ENCODE results near the gene CALHM2.

DNA sequence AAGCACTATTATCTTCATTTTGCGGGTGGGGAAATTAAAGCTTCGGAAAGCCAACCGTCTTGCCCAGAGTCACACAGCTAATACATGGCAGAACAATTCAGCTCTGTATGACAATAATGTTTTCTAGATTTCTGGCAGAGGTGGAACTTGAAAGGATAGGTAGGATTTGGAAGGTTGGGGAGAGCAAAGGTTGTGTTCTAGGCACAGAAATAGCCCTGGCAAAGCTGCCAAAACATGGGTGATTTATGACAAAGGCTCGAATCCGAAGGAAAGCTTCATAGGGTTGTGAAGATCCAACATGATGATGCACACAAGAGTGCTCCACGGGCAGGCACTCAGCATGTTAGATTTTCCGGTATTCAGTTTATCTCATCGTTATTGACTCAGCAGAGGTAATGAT, 36.6 kb downstream of the CALHM2 start:
- TF ChIP-seq CTCF (IDR thresholded peaks at IDR 0.05; ENCODE audit: low read depth, low read length, missing input control) (no peak), TAF1 (conservative IDR thresholded peaks at IDR 0.05) (no peak), NR2F2 (IDR thresholded peaks at IDR 0.05) (no peak), GABPA (IDR thresholded peaks at IDR 0.05 in 1 of 2, conservative IDR thresholded peaks at IDR 0.05 in 1 of 2) (no peak), RAD21 (IDR thresholded peaks at IDR 0.05) (no peak), HNF4A (conservative IDR thresholded peaks at IDR 0.05) (peak; percentile 24 to 32), EGR1 (IDR thresholded peaks at IDR 0.05; ENCODE audit: low read depth in 2 of 2) (no peak), MAX (IDR thresholded peaks at IDR 0.05) (no peak), SP1 (IDR thresholded peaks at IDR 0.05) (peak; percentile 31), JUND (IDR thresholded peaks at IDR 0.05) (no peak)
- TF ChIP-seq, protein P1, sequence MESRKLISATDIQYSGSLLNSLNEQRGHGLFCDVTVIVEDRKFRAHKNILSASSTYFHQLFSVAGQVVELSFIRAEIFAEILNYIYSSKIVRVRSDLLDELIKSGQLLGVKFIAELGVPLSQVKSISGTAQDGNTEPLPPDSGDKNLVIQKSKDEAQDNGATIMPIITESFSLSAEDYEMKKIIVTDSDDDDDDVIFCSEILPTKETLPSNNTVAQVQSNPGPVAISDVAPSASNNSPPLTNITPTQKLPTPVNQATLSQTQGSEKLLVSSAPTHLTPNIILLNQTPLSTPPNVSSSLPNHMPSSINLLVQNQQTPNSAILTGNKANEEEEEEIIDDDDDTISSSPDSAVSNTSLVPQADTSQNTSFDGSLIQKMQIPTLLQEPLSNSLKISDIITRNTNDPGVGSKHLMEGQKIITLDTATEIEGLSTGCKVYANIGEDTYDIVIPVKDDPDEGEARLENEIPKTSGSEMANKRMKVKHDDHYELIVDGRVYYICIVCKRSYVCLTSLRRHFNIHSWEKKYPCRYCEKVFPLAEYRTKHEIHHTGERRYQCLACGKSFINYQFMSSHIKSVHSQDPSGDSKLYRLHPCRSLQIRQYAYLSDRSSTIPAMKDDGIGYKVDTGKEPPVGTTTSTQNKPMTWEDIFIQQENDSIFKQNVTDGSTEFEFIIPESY (IDR thresholded peaks at IDR 0.05) = no peak
- TF ChIP-seq, protein P2, sequence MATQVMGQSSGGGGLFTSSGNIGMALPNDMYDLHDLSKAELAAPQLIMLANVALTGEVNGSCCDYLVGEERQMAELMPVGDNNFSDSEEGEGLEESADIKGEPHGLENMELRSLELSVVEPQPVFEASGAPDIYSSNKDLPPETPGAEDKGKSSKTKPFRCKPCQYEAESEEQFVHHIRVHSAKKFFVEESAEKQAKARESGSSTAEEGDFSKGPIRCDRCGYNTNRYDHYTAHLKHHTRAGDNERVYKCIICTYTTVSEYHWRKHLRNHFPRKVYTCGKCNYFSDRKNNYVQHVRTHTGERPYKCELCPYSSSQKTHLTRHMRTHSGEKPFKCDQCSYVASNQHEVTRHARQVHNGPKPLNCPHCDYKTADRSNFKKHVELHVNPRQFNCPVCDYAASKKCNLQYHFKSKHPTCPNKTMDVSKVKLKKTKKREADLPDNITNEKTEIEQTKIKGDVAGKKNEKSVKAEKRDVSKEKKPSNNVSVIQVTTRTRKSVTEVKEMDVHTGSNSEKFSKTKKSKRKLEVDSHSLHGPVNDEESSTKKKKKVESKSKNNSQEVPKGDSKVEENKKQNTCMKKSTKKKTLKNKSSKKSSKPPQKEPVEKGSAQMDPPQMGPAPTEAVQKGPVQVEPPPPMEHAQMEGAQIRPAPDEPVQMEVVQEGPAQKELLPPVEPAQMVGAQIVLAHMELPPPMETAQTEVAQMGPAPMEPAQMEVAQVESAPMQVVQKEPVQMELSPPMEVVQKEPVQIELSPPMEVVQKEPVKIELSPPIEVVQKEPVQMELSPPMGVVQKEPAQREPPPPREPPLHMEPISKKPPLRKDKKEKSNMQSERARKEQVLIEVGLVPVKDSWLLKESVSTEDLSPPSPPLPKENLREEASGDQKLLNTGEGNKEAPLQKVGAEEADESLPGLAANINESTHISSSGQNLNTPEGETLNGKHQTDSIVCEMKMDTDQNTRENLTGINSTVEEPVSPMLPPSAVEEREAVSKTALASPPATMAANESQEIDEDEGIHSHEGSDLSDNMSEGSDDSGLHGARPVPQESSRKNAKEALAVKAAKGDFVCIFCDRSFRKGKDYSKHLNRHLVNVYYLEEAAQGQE (IDR thresholded peaks at IDR 0.05) = no peak
- TF ChIP-seq, protein P3, sequence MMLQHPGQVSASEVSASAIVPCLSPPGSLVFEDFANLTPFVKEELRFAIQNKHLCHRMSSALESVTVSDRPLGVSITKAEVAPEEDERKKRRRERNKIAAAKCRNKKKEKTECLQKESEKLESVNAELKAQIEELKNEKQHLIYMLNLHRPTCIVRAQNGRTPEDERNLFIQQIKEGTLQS (IDR thresholded peaks at IDR 0.05) = no peak
